NCI-H1092 (cell line): ENCODE data around the gene SP6.

Source experiments
- DNase-seq: peaks from one replicate; lab custom pipeline; 2025; lab: John Stamatoyannopoulos, UW

SP6 gene

GRCh38 chr17:47879776-47880454 lies 29.0 kb upstream of the SP6 start:
- DNase-seq: no peak

GRCh38 chr17:47879028-47879585 lies 28.1 kb upstream of the SP6 start:
- DNase-seq: no peak

GRCh38 chr17:47878203-47879027 lies 27.5 kb upstream of the SP6 start:
- no peak for DNase-seq

- no peak for DNase-seq
Observed at GRCh38 chr17:47877368-47878034, 26.5 kb upstream of the SP6 start.

GRCh38 chr17:47875011-47875985 lies 24.3 kb upstream of the SP6 start:
- DNase-seq: no peak

GRCh38 chr17:47873200-47874090 lies 22.5 kb upstream of the SP6 start:
- no peak for DNase-seq

GRCh38 chr17:47872651-47873161 lies 21.7 kb upstream of the SP6 start:
- DNase-seq: no peak

- DNase-seq: no peak
Observed at GRCh38 chr17:47872019-47872650, 21.2 kb upstream of the SP6 start.

GRCh38 chr17:47871048-47871447 lies 20.1 kb upstream of the SP6 start:
- DNase-seq: no peak

GRCh38 chr17:47870056-47870455 lies 19.1 kb upstream of the SP6 start:
- no peak for DNase-seq

GRCh38 chr17:47869114-47869513 lies 18.2 kb upstream of the SP6 start:
- DNase-seq: no peak

GRCh38 chr17:47867813-47868533 lies 17.0 kb upstream of the SP6 start:
- no peak for DNase-seq

GRCh38 chr17:47866941-47867340 lies 16.0 kb upstream of the SP6 start:
- DNase-seq: no peak

- DNase-seq: no peak
Observed at GRCh38 chr17:47864791-47865216, 13.8 kb upstream of the SP6 start.

GRCh38 chr17:47862621-47863440 lies 11.9 kb upstream of the SP6 start:
- no peak for DNase-seq

GRCh38 chr17:47860386-47860785 lies 9.4 kb upstream of the SP6 start:
- no peak for DNase-seq

GRCh38 chr17:47857551-47858455 lies 6.8 kb upstream of the SP6 start:
- DNase-seq: no peak
